CD4-positive, alpha-beta T cell treated with Interferon gamma for 1 hour (primary cell): Measurements from ENCODE around the gene LNPEP.
"Not testable (repeated sequence)": the region's sequence is repeated elsewhere in the genome, so short reads cannot be mapped to it uniquely, and the experiment has no call there.

Experiments
- DNase-seq: peaks from one replicate; pipeline ENCODE4 v3.0.0-alpha.2; 2020

Gene LNPEP

GRCh38 chr5:97070234-97070633 is 134.4 kb downstream of the LNPEP start:
- DNase-seq: no peak

DNA sequence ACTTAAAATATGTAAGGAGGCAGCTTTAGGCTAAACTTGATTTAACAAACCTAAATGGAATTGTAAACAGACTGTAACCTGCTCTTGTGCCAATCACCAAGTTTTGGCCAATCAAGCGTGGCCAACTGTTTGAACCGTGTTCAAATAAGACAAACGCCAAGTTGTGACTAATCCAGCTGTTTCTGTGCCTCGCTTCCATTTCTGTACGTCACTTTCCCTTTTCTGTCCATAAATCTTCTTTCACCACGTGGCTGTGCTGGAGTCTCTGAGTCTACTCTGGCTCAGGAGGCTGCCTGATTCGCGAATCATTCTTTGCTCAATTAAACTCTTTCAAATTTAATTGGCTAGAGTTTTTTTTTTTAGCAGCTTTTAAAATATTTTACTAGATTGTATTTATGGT is 135.2 kb downstream of the LNPEP start:
- no peak for DNase-seq

GRCh38 chr5:97071993-97072392 is 136.1 kb downstream of the LNPEP start:
- DNase-seq: no peak

DNA sequence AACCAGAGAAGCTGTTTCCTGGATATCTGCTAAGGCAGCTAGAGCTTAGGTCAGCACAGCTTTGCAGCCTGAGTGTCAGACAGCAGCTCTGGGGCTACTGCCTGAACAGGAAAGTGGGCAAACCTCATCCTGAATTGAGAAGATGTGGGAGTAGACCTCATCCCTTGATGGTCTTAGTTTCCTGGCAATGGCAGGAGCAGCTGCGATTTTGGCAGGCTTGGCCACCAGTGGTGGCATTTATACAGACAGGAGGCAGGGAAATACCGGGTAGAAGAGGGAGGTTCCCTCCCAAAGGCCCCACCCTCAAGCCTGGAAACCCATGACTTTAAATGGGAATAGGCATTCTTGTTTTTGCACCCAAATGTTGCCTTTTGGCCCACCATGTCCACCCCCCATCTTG is 136.8 kb downstream of the LNPEP start:
- no peak for DNase-seq

- no peak for DNase-seq
Measured at GRCh38 chr5:97073420-97073819, 137.5 kb downstream of the LNPEP start.

DNA sequence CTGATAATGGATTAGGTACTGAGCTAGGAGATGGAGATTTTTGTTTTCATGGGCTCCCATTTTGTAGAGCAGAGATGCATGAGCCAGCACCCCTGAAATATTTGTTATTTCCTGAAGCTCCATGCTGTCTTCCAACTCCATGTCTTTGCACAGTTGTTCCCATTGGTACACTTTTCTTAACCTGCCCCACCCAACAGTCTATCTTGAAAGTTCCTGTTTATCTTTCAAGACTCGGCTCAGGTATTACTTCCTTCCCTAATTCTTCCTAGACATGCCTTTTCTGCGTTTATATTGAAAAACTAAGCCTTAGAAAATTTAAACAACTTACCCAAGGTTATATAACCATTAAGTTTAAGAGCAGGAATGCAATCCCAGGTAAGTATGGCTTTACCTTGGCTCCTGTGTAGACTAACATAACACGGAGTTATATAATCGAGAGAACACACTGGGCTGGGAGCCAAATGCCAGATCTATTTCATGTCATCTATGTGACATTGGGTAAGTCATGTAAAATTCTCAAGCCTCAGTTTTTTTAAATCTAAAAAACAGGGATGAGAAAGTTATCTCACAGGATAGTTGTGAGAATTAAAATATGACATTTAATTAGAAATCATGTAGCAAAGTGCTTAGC is 139.1 kb downstream of the LNPEP start:
- DNase-seq: no peak

DNA sequence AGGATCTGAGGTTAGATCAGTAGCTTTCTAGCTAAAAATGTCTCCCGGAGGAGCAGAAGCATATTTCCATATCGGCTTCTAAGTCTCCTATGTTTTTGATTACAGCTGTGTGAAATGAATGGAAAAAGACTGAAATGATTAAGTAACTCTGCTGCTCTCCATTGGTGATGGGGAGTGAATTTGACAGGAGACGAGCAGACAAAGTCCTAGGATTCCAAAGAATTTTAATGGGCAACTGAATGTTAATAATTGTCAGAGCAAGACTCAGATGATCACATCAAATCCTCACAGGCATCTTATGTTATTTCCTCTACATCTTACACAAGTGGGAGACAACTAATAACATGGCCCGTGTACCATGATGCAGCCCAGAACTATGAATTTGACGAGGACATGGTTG is 139.8 kb downstream of the LNPEP start:
- no peak for DNase-seq

- DNase-seq: no peak
Measured at GRCh38 chr5:97076098-97076497, 140.2 kb downstream of the LNPEP start.

DNA sequence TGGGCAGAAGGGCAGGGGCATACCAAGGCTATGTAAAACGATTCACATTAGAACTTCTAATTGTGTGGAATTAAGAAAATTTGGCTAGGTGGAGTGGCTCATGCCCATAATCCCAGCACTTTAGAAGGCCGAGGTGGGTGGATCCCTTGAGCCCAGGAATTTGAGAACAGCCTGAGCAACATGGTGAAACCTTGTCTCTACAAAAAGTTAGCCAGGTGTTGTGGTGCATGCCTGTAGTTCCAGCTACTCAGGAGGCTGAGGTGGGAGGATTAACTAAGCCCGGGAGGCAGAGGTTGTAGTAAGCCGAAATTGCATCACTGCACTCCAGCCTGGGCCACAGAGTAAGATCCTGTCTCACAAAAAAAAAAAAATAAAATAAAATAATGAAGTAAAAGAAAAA is 141.4 kb downstream of the LNPEP start:
- no peak for DNase-seq

DNA sequence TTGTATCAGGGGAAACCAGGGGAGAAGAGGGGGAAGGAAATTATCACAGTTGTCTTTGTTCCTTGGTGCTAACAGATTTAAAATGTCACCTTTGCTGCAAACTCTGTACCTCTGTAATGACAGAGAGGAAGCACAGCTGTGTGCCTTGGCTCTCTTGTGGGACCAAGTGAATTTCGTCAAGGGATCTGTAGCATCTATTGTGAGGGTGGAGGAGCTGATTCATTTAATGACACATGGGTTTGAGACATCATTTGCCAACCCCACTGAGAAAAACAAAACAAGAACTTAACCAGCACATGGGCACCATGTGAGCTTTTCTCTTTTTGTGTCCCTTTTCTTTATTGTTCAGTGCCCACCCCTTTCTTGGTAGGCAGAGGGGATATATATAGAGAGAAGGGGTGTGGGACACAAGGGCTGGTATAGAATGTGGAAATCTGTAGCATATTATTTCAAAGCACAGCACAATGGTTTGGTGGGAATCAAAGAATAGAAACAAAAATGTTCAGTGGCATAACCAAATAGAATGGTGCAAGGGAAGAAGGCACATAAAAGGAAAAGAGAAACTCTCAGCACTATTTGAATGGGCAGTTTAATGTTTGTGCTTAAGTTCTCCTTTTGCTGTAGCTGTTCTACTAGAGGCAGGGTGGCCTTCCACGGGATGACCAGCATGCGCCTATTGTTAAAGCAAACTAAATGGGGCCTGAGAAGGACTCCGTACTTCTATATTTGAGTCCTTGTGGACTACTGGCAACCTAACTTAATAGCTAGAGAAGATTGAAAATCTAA is 143.3 kb downstream of the LNPEP start:
- DNase-seq: no peak

- DNase-seq: not testable (repeated sequence)
Measured at GRCh38 chr5:97084782-97085458, 149.0 kb downstream of the LNPEP start.

GRCh38 chr5:97085459-97086181 is 149.7 kb downstream of the LNPEP start:
- peak; percentile 16 for DNase-seq
